H9 (cell line): ENCODE measurements around the gene MTNR1A. TPM values are rescaled to one million over a fixed set of nuclear protein-coding genes. Genes with fewer than 3 reads are reported as not detected.

Experiments
- DNase-seq: peaks from one replicate; pipeline ENCODE4 v3.0.0-alpha.2; 2017
- H2AFZ ChIP-seq: one replicate; pipeline ENCODE4 v1.6.1; 2013; ENCODE audit warnings: mild to moderate bottlenecking, low read length, control low read depth, moderate library complexity
- H2AK5ac ChIP-seq: 2 replicates; pipeline ENCODE4 v1.6.1; 2013; ENCODE audit warnings: low read length, control low read depth, mixed read lengths; ENCODE audit not compliant: insufficient read length
- H2BK120ac ChIP-seq: one replicate; pipeline ENCODE4 v1.6.1; 2013; ENCODE audit warnings: low read depth, mild to moderate bottlenecking, low read length, control low read depth, inconsistent platforms; ENCODE audit not compliant: poor library complexity, severe bottlenecking
- H2BK12ac ChIP-seq: 2 replicates; pipeline ENCODE4 v1.6.1; 2013; ENCODE audit warnings: low read length, control low read depth, mixed read lengths, low read depth; ENCODE audit not compliant: insufficient read length
- H2BK15ac ChIP-seq: 2 replicates; pipeline ENCODE4 v1.6.1; 2013; ENCODE audit warnings: low read depth, low read length, control low read depth
- H2BK20ac ChIP-seq: one replicate; pipeline ENCODE4 v1.6.1; 2013; ENCODE audit warnings: low read depth, mild to moderate bottlenecking, low read length, control low read depth, inconsistent platforms; ENCODE audit not compliant: poor library complexity, severe bottlenecking
- H2BK5ac ChIP-seq: 2 replicates; pipeline ENCODE4 v1.6.1; 2013; ENCODE audit warnings: low read length, control low read depth, mixed read lengths; ENCODE audit not compliant: insufficient read length
- H3K14ac ChIP-seq: 2 replicates; pipeline ENCODE4 v1.6.1; 2013; ENCODE audit warnings: low read length, control low read depth; ENCODE audit not compliant: insufficient read depth
- H3K18ac ChIP-seq: 2 replicates; pipeline ENCODE4 v1.6.1; 2013; ENCODE audit warnings: low read depth, mild to moderate bottlenecking, mixed read lengths, low read length, control low read depth; ENCODE audit not compliant: insufficient read length
- H3K23ac ChIP-seq: 2 replicates; pipeline ENCODE4 v1.6.1; 2013; ENCODE audit warnings: low read length, control low read depth, mixed read lengths, low read depth; ENCODE audit not compliant: insufficient read length
- H3K23me2 ChIP-seq: 2 replicates; pipeline ENCODE4 v1.6.1; 2013; ENCODE audit warnings: low read depth, mild to moderate bottlenecking, mixed read lengths, low read length, control low read depth; ENCODE audit not compliant: insufficient read length, poor library complexity, severe bottlenecking
- H3K27ac ChIP-seq: 2 replicates; pipeline ENCODE4 v1.5.1; 2013; ENCODE audit warnings: low read length, control low read depth, mixed read lengths, low read depth; ENCODE audit not compliant: insufficient read length
- H3K27me3 ChIP-seq: 2 replicates; pipeline ENCODE4 v1.6.1; 2013; ENCODE audit warnings: low read length, control low read depth, inconsistent platforms; ENCODE audit not compliant: insufficient read depth
- H3K4ac ChIP-seq: 2 replicates; pipeline ENCODE4 v1.6.1; 2013; ENCODE audit warnings: low read depth, mild to moderate bottlenecking, control low read depth, inconsistent platforms, low read length, moderate library complexity
- H3K4me1 ChIP-seq: 2 replicates; pipeline ENCODE4 v1.6.1; 2013; ENCODE audit warnings: low read length, control low read depth, inconsistent platforms; ENCODE audit not compliant: insufficient read depth
- H3K4me2 ChIP-seq: 2 replicates; pipeline ENCODE4 v1.6.1; 2013; ENCODE audit warnings: low read length, control low read depth, mixed read lengths; ENCODE audit not compliant: insufficient read length, insufficient read depth
- H3K56ac ChIP-seq: 2 replicates; pipeline ENCODE4 v1.6.1; 2013; ENCODE audit warnings: low read depth, mild to moderate bottlenecking, mixed read lengths, low read length, control low read depth; ENCODE audit not compliant: insufficient read length
- H3K79me1 ChIP-seq: 2 replicates; pipeline ENCODE4 v1.6.1; 2013; ENCODE audit warnings: low read depth, mild to moderate bottlenecking, moderate library complexity, low read length, control low read depth, inconsistent platforms; ENCODE audit not compliant: insufficient read depth, poor library complexity, severe bottlenecking
- H3K79me2 ChIP-seq: 2 replicates; pipeline ENCODE4 v1.6.1; 2013; ENCODE audit warnings: low read length, control low read depth, inconsistent platforms; ENCODE audit not compliant: insufficient read depth
- H3K9ac ChIP-seq: 2 replicates; pipeline ENCODE4 v1.6.1; 2013; ENCODE audit warnings: low read length, control low read depth, mixed read lengths; ENCODE audit not compliant: insufficient read length; ENCODE audit errors: extremely low read depth
- H3K9me3 ChIP-seq: one replicate; pipeline ENCODE4 v1.6.1; 2013; ENCODE audit warnings: low read depth, low read length, inconsistent platforms; ENCODE audit not compliant: control insufficient read depth
- H3T11ph ChIP-seq: one replicate; pipeline ENCODE4 v1.6.1; 2013; ENCODE audit warnings: mild to moderate bottlenecking, low read length, control low read depth, inconsistent platforms
- H4K20me1 ChIP-seq: one replicate; pipeline ENCODE4 v1.6.1; 2013; ENCODE audit not compliant: control insufficient read depth, insufficient read length, insufficient read depth
- H4K5ac ChIP-seq: 2 replicates; pipeline ENCODE4 v1.6.1; 2013; ENCODE audit warnings: low read depth, mild to moderate bottlenecking, mixed read lengths, low read length, control low read depth; ENCODE audit not compliant: insufficient read length
- H4K8ac ChIP-seq: replicated peaks from 2 replicates; pipeline ENCODE4 v1.6.1; 2013; ENCODE audit warnings: low read length, control low read depth, mixed read lengths, low read depth; ENCODE audit not compliant: insufficient read length
- H4K91ac ChIP-seq: 2 replicates; pipeline ENCODE4 v1.6.1; 2013; ENCODE audit warnings: low read depth, mild to moderate bottlenecking, moderate library complexity, mixed read lengths, low read length, control low read depth; ENCODE audit not compliant: insufficient read length
- H3K27ac Mint-ChIP-seq, 3 experiments: 2 replicates in 2 of 3; 3 replicates in 1 of 3; pipeline ENCODE4 v1.8.0; 2020 to 2021; ENCODE audit warnings: mixed read lengths in 3 of 3, mild to moderate bottlenecking in 1 of 3, moderate library complexity in 1 of 3
- H3K27me3 Mint-ChIP-seq: 2 replicates; pipeline ENCODE4 v1.8.0; 2021; ENCODE audit warnings: low read depth, mild to moderate bottlenecking, moderate library complexity, mixed read lengths
- H3K36me3 Mint-ChIP-seq, 3 experiments: 2 replicates in 2 of 3; 3 replicates in 1 of 3; pipeline ENCODE4 v1.8.0; 2020 to 2021; ENCODE audit warnings: low read depth in 3 of 3, mixed read lengths in 3 of 3; ENCODE audit not compliant: insufficient read depth in 1 of 3
- H3K4me1 Mint-ChIP-seq, 2 experiments: 2 replicates each; pipeline ENCODE4 v1.8.0; 2020; ENCODE audit warnings: mixed read lengths in 2 of 2
- H3K4me3 Mint-ChIP-seq, 2 experiments: 2 replicates in 1 of 2; 3 replicates in 1 of 2; pipeline ENCODE4 v1.8.0; 2020 to 2021; ENCODE audit warnings: mild to moderate bottlenecking in 2 of 2, mixed read lengths in 2 of 2, moderate library complexity in 1 of 2
- H3K9me3 Mint-ChIP-seq, 2 experiments: 2 replicates in 1 of 2; 3 replicates in 1 of 2; pipeline ENCODE4 v1.8.0; 2020; ENCODE audit warnings: mild to moderate bottlenecking in 2 of 2, mixed read lengths in 2 of 2, moderate library complexity in 1 of 2
- WGBS: extraction: QIAGEN DNeasy Blood & Tissue Kit; methylation state at CpG from one replicate; pipeline ENCODE4 v1.1.7; 2013; ENCODE audit warnings: missing lambda C conversion rate, low lambda C conversion rate, mixed read lengths; ENCODE audit not compliant: insufficient read length; ENCODE audit errors: extremely low coverage; 5-methylcytosine and 5-hydroxymethylcytosine counted together
- total RNA-seq: library from RNA; stranded (reverse); gene quantifications from 2 replicates; pipeline ENCODE4 v1.2.1, GENCODE V29; 2021
- TF ChIP-seq, protein P1 (sequence below): fragments of 200-600 bp; sonication (generic); conservative IDR thresholded peaks from 3 replicates; pipeline ENCODE4 v1.8.0; 2021; ENCODE audit warnings: antibody characterized with exemption, mild to moderate bottlenecking

MTNR1A gene
- total RNA-seq, 1 experiment from 2014 or later, result 0.57 TPM

DNA sequence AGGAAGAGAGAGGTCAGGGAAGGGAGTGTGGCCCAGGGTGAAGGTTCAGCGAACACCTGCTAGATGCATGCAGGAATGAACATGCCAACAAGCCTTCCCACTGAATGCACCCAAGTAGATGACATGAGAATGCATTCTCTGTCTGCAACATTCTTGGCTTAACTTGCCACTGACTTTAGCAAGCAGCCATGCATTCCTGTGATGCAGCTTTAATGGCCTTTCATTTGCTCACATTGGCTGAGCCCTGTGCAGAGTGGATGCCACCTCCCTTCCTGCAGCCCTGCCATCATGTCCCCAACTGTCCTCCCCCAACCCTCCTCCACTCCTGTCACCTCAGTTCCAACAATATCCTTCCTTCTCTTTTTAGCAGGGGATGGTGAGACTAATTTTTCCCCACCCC lies 25.3 kb upstream of the MTNR1A start:
- H3K4me2 ChIP-seq, result no peak overlapping the region
- H3K79me2 ChIP-seq, result no peaks in the 10 kb centered on the region
- no peak overlapping the region for H2AK5ac ChIP-seq
- H4K5ac ChIP-seq, result no peak overlapping the region
- DNase-seq, result no peak
- Mint-ChIP-seq H3K4me3 (no peak overlapping the region), H3K4me1 (peaks cover 5% of the 10 kb centered on the region in 2 experiments; a peak in 2 of 4 replicates), H3K36me3 (peaks cover 19 to 38% (median 36%) of the 10 kb centered on the region in 3 experiments), H3K27me3 (peaks cover 1% of the 10 kb centered on the region; the same call in 1 of the 2 replicates), H3K9me3 (peaks cover 10 to 11% of the 10 kb centered on the region in 2 experiments), H3K27ac (no peak overlapping the region)
- no peaks in the 10 kb centered on the region for H3K4me1 ChIP-seq
- no peaks in the 10 kb centered on the region for H3K23me2 ChIP-seq
- no peak overlapping the region for H2BK12ac ChIP-seq
- no peak overlapping the region for H4K8ac ChIP-seq
- TF ChIP-seq, protein P1, sequence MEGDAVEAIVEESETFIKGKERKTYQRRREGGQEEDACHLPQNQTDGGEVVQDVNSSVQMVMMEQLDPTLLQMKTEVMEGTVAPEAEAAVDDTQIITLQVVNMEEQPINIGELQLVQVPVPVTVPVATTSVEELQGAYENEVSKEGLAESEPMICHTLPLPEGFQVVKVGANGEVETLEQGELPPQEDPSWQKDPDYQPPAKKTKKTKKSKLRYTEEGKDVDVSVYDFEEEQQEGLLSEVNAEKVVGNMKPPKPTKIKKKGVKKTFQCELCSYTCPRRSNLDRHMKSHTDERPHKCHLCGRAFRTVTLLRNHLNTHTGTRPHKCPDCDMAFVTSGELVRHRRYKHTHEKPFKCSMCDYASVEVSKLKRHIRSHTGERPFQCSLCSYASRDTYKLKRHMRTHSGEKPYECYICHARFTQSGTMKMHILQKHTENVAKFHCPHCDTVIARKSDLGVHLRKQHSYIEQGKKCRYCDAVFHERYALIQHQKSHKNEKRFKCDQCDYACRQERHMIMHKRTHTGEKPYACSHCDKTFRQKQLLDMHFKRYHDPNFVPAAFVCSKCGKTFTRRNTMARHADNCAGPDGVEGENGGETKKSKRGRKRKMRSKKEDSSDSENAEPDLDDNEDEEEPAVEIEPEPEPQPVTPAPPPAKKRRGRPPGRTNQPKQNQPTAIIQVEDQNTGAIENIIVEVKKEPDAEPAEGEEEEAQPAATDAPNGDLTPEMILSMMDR, result no peak
- no peaks in the 10 kb centered on the region for H3K79me1 ChIP-seq
- no peak overlapping the region for H3K27ac ChIP-seq
- H4K20me1 ChIP-seq, result no peaks in the 10 kb centered on the region
- H2BK15ac ChIP-seq, result no peak overlapping the region
- H3K56ac ChIP-seq, result no peak overlapping the region
- no peak overlapping the region for H2BK5ac ChIP-seq
- no peak overlapping the region for H3K18ac ChIP-seq
- H3K14ac ChIP-seq, result no peak overlapping the region
- no peak overlapping the region for H4K91ac ChIP-seq
- H3K23ac ChIP-seq, result no peak overlapping the region
- no peak overlapping the region for H3K9ac ChIP-seq
- H2AFZ ChIP-seq, result no peak overlapping the region
- no peaks in the 10 kb centered on the region for H3K27me3 ChIP-seq
- no peak overlapping the region for H3K4ac ChIP-seq
- no CpG with 5 or more reads among the region's 1 CpG for WGBS
- no peaks in the 10 kb centered on the region for H3K9me3 ChIP-seq
- no peak overlapping the region for H2BK120ac ChIP-seq
- no peak overlapping the region for H3T11ph ChIP-seq
- H2BK20ac ChIP-seq, result no peak overlapping the region
